HEK293 (cell line): Measurements from ENCODE around the gene OVOL1.

Source experiments
- BCL6B ChIP-seq: fragments of 450-650 bp; formaldehyde crosslinking; IDR thresholded peaks from 2 replicates; pipeline ENCODE4 v1.5.1; 2017; ENCODE audit warnings: missing biosample characterization, missing genetic modification characterization
- GLIS2 ChIP-seq: fragments of 450-650 bp; formaldehyde crosslinking; IDR thresholded peaks from 2 replicates; pipeline ENCODE4 v1.5.1; 2016; ENCODE audit warnings: missing biosample characterization, missing genetic modification characterization
- HIC1 ChIP-seq: fragments of 450-650 bp; formaldehyde crosslinking; IDR thresholded peaks from 2 replicates; pipeline ENCODE4 v1.5.1; 2016; ENCODE audit warnings: missing biosample characterization, missing genetic modification characterization
- PBX3 ChIP-seq: sonication (generic); formaldehyde crosslinking; IDR thresholded peaks from 2 replicates; pipeline ENCODE4 v1.8.1; 2022; ENCODE audit warnings: mild to moderate bottlenecking, moderate library complexity, missing genetic modification reagents
- PRDM10 ChIP-seq: fragments of 450-650 bp; formaldehyde crosslinking; IDR thresholded peaks from 2 replicates; pipeline ENCODE4 v1.5.1; 2016; ENCODE audit warnings: missing biosample characterization, missing genetic modification characterization
- SETDB1 ChIP-seq: IDR thresholded peaks from one replicate; pipeline ENCODE4 v1.6.1; 2017; ENCODE audit warnings: mild to moderate bottlenecking, low read length, moderate library complexity, mixed read lengths; ENCODE audit not compliant: insufficient read length
- ZBTB21 ChIP-seq: fragments of 450-650 bp; formaldehyde crosslinking; IDR thresholded peaks from 2 replicates; pipeline ENCODE4 v1.5.1; 2017; ENCODE audit warnings: missing biosample characterization, missing genetic modification characterization
- ZBTB26 ChIP-seq: fragments of 450-650 bp; formaldehyde crosslinking; optimal IDR thresholded peaks from 2 replicates; pipeline ENCODE3; 2016; ENCODE audit warnings: missing biosample characterization, mild to moderate bottlenecking, missing genetic modification characterization
- ZBTB48 ChIP-seq: fragments of 450-650 bp; formaldehyde crosslinking; IDR thresholded peaks from 2 replicates; pipeline ENCODE4 v1.5.1; 2016; ENCODE audit warnings: missing biosample characterization, missing genetic modification characterization
- ZFP37 ChIP-seq: fragments of 450-650 bp; formaldehyde crosslinking; IDR thresholded peaks from 2 replicates; pipeline ENCODE4 v1.5.1; 2016; ENCODE audit warnings: missing biosample characterization, missing genetic modification characterization
- ZIC2 ChIP-seq: fragments of 450-650 bp; formaldehyde crosslinking; IDR thresholded peaks from 2 replicates; pipeline ENCODE4 v1.5.1; 2016; ENCODE audit warnings: missing biosample characterization, missing genetic modification characterization
- ZNF148 ChIP-seq: fragments of 450-650 bp; formaldehyde crosslinking; IDR thresholded peaks from 2 replicates; pipeline ENCODE4 v1.5.0; 2017; ENCODE audit warnings: missing biosample characterization, missing genetic modification characterization, borderline replicate concordance
- ZNF155 ChIP-seq: fragments of 450-650 bp; formaldehyde crosslinking; IDR thresholded peaks from 2 replicates; pipeline ENCODE4 v1.5.1; 2016; ENCODE audit warnings: missing biosample characterization, missing genetic modification characterization
- ZNF24 ChIP-seq: fragments of 450-650 bp; formaldehyde crosslinking; IDR thresholded peaks from 2 replicates; pipeline ENCODE4 v1.5.1; 2016; ENCODE audit warnings: missing biosample characterization, missing genetic modification characterization
- ZNF335 ChIP-seq: fragments of 450-650 bp; formaldehyde crosslinking; conservative IDR thresholded peaks from 2 replicates; pipeline ENCODE4 v1.5.1; 2016; ENCODE audit warnings: missing biosample characterization, missing genetic modification characterization
- ZNF350 ChIP-seq: fragments of 450-650 bp; formaldehyde crosslinking; IDR thresholded peaks from 2 replicates; pipeline ENCODE4 v1.5.0; 2017; ENCODE audit warnings: missing biosample characterization, mild to moderate bottlenecking, missing genetic modification characterization
- ZNF354C ChIP-seq: fragments of 450-650 bp; formaldehyde crosslinking; IDR thresholded peaks from 2 replicates; pipeline ENCODE4 v1.5.1; 2016; ENCODE audit warnings: missing biosample characterization, missing genetic modification characterization, low read depth, borderline replicate concordance
- ZNF530 ChIP-seq: fragments of 450-650 bp; formaldehyde crosslinking; IDR thresholded peaks from 2 replicates; pipeline ENCODE4 v1.5.1; 2016; ENCODE audit warnings: low read depth, missing biosample characterization, missing genetic modification characterization
- ZNF544 ChIP-seq: fragments of 450-650 bp; formaldehyde crosslinking; IDR thresholded peaks from 2 replicates; pipeline ENCODE4 v1.5.0; 2017; ENCODE audit warnings: missing biosample characterization, missing genetic modification characterization
- ZNF555 ChIP-seq: fragments of 450-650 bp; formaldehyde crosslinking; conservative IDR thresholded peaks from 2 replicates; pipeline ENCODE4 v1.5.1; 2017; ENCODE audit warnings: missing biosample characterization, mild to moderate bottlenecking, missing genetic modification characterization, inconsistent platforms
- ZNF580 ChIP-seq: fragments of 450-650 bp; formaldehyde crosslinking; IDR thresholded peaks from 2 replicates; pipeline ENCODE4 v1.5.1; 2016; ENCODE audit warnings: missing biosample characterization, missing genetic modification characterization
- ZNF600 ChIP-seq: fragments of 450-650 bp; formaldehyde crosslinking; IDR thresholded peaks from 2 replicates; pipeline ENCODE4 v1.5.1; 2016; ENCODE audit warnings: missing biosample characterization, missing genetic modification characterization
- ZNF623 ChIP-seq: fragments of 450-650 bp; formaldehyde crosslinking; IDR thresholded peaks from 2 replicates; pipeline ENCODE4 v1.5.1; 2016; ENCODE audit warnings: missing biosample characterization, missing genetic modification characterization
- ZNF624 ChIP-seq: fragments of 450-650 bp; formaldehyde crosslinking; IDR thresholded peaks from 2 replicates; pipeline ENCODE4 v1.5.1; 2017; ENCODE audit warnings: missing biosample characterization, missing genetic modification characterization
- ZNF658 ChIP-seq: fragments of 450-650 bp; formaldehyde crosslinking; IDR thresholded peaks from 2 replicates; pipeline ENCODE4; 2016; ENCODE audit warnings: missing biosample characterization, missing genetic modification characterization
- ZNF660 ChIP-seq: fragments of 450-650 bp; IDR thresholded peaks from 2 replicates; pipeline ENCODE4 v1.5.1; 2018; ENCODE audit warnings: missing biosample characterization, mild to moderate bottlenecking, missing genetic modification characterization
- ZNF670 ChIP-seq: fragments of 450-650 bp; formaldehyde crosslinking; IDR thresholded peaks from 2 replicates; pipeline ENCODE4 v1.5.1; 2016; ENCODE audit warnings: missing biosample characterization, missing genetic modification characterization, low read depth

OVOL1 gene

GRCh38 chr11:65779919-65780769 lies 6.7 kb upstream of the OVOL1 start (continued):
- TF ChIP-seq PRDM10 (tag by site-specific recombination) (no peak), ZNF670 (tag by site-specific recombination) (no peak), ZNF623 (no peak), ZBTB26 (tag by site-specific recombination) (peak; percentile 55), BCL6B (tag by site-specific recombination) (no peak), ZFP37 (tag by site-specific recombination) (no peak), GLIS2 (tag by site-specific recombination) (peak; percentile 56), ZIC2 (tag by site-specific recombination) (no peak; the same call in 1 of the 2 replicates), SETDB1 (peak; percentile 46), ZNF624 (tag by site-specific recombination) (no peak), ZNF580 (tag by site-specific recombination) (no peak), ZNF155 (no peak), ZBTB21 (tag by site-specific recombination) (no peak), ZNF530 (tag by site-specific recombination) (no peak), ZNF350 (tag by site-specific recombination) (no peak), ZNF544 (no peak), ZNF24 (tag by site-specific recombination) (no peak), ZNF658 (no peak), ZNF660 (0 out of 2 replicates have a peak, but pooled peaks have one; percentile 26), HIC1 (no peak), PBX3 (CRISPR knock-in tag) (0 out of 2 replicates have a peak, but pooled peaks have one; percentile 24), ZNF335 (tag by site-specific recombination) (peak; percentile 80), ZBTB48 (tag by site-specific recombination) (no peak), ZNF555 (no peak), ZNF354C (tag by site-specific recombination) (no peak), ZNF600 (tag by site-specific recombination) (no peak), ZNF148 (tag by site-specific recombination) (no peak)
